HepG2 (cell line): ENCODE data around the gene GNAI2. TPM values are rescaled to one million over a fixed set of nuclear protein-coding genes. Genes with fewer than 3 reads are reported as not detected.

Experiments
- AHR ChIP-seq: IDR thresholded peaks from 2 replicates; pipeline ENCODE4 v1.6.1; 2018; ENCODE audit warnings: missing genetic modification reagents, missing compliant biosample characterization
- CBX1 ChIP-seq: IDR thresholded peaks from one replicate; pipeline ENCODE4 v1.6.1; 2016; ENCODE audit warnings: antibody characterized with exemption, low read depth
- KLF11 ChIP-seq: IDR thresholded peaks from 2 replicates; pipeline ENCODE4 v1.6.1; 2016; ENCODE audit warnings: missing compliant biosample characterization
- MAZ ChIP-seq, 2 experiments: sonication (generic) in 1 of 2; formaldehyde crosslinking in 1 of 2; IDR thresholded peaks; 2 replicates each; pipeline versions ENCODE4 v1.5.0 to v1.6.1; 2012 to 2020; ENCODE audit warnings: low read depth in 2 of 2, mild to moderate bottlenecking in 2 of 2, borderline replicate concordance in 1 of 2, improper control_type of control experiment in 1 of 2, low read length in 1 of 2, missing genetic modification reagents in 1 of 2, moderate library complexity in 1 of 2
- MEIS2 ChIP-seq: sonication (generic); formaldehyde crosslinking; IDR thresholded peaks from 2 replicates; pipeline ENCODE4 v1.9.0; 2021; ENCODE audit warnings: mild to moderate bottlenecking, missing genetic modification reagents
- RBAK ChIP-seq: sonication (generic); formaldehyde crosslinking; IDR thresholded peaks from 2 replicates; pipeline ENCODE4 v1.5.1; 2020; ENCODE audit warnings: mild to moderate bottlenecking, missing genetic modification reagents
- U2AF2 ChIP-seq: fragments of 200-400 bp; formaldehyde crosslinking; IDR thresholded peaks from 2 replicates; pipeline ENCODE4 v1.6.1; 2017; ENCODE audit warnings: low read depth, mild to moderate bottlenecking, low read length
- ZFX ChIP-seq: sonication (generic); formaldehyde crosslinking; IDR thresholded peaks from 2 replicates; pipeline ENCODE4 v1.4.0; 2020; ENCODE audit warnings: mild to moderate bottlenecking, low read depth, missing genetic modification reagents, moderate library complexity
- ZNF24 ChIP-seq: fragments of 450-650 bp; IDR thresholded peaks from 2 replicates; pipeline ENCODE4 v1.6.1; 2017; ENCODE audit warnings: antibody characterized with exemption, mild to moderate bottlenecking
- ZSCAN31 ChIP-seq: sonication (generic); formaldehyde crosslinking; IDR thresholded peaks from 2 replicates; pipeline ENCODE4 v1.5.0; 2020; ENCODE audit warnings: low read depth, mild to moderate bottlenecking, missing genetic modification reagents
- ZSCAN9 ChIP-seq: IDR thresholded peaks from 2 replicates; pipeline ENCODE4 v1.6.1; 2016; ENCODE audit warnings: borderline replicate concordance
- polyA plus RNA-seq, 8 experiments: library from polyadenylated mRNA; depleted of rRNA in 3 of 8; stranded (reverse) in 7 of 8; unstranded in 1 of 8; fragments of >200 nt; fragmentation: Illumina TruSeq in 4 of 8; extraction: Trizol in 4 of 8; gene quantifications; 2 replicates each; pipeline versions ENCODE4 v1.2.1 to v1.2.3, GENCODE V29; 2011 to 2016; ENCODE audit warnings: low read depth in 4 of 8, missing spikeins in 1 of 8, mixed read lengths in 1 of 8; ENCODE audit not compliant: insufficient read depth in 1 of 8
- total RNA-seq, 5 experiments: library from RNA; depleted of rRNA; stranded (reverse); fragments of >200 nt; fragmentation: Illumina TruSeq; extraction: Trizol; gene quantifications; 2 replicates each; pipeline ENCODE4 v1.2.3, GENCODE V29; 2016; ENCODE audit warnings: low read depth in 1 of 5
- TF ChIP-seq, protein P1 (sequence below): sonication (generic); formaldehyde crosslinking; IDR thresholded peaks from 2 replicates; pipeline ENCODE4 v1.5.0; 2020; ENCODE audit warnings: missing genetic modification reagents
- TF ChIP-seq, protein P2 (sequence below): sonication (generic); formaldehyde crosslinking; IDR thresholded peaks from 2 replicates; pipeline ENCODE4 v1.5.1; 2020; ENCODE audit warnings: missing genetic modification reagents, mild to moderate bottlenecking, borderline replicate concordance
- TF ChIP-seq, protein P3 (sequence below): sonication (generic); formaldehyde crosslinking; IDR thresholded peaks from 2 replicates; pipeline ENCODE4 v1.8.0; 2022; ENCODE audit warnings: mild to moderate bottlenecking, missing genetic modification reagents; ENCODE audit not compliant: insufficient replicate concordance
- TF ChIP-seq, protein P4 (sequence below): sonication (generic); formaldehyde crosslinking; IDR thresholded peaks from 2 replicates; pipeline ENCODE4 v1.5.0; 2020; ENCODE audit warnings: missing genetic modification reagents
- TF ChIP-seq, protein P5 (sequence below): sonication (generic); formaldehyde crosslinking; IDR thresholded peaks from 2 replicates; pipeline ENCODE4 v1.4.0; 2020; ENCODE audit warnings: missing genetic modification reagents
- TF ChIP-seq, protein P6 (sequence below): sonication (generic); formaldehyde crosslinking; IDR thresholded peaks from 2 replicates; pipeline ENCODE4 v1.5.0; 2020; ENCODE audit warnings: mild to moderate bottlenecking, missing genetic modification reagents

GNAI2 gene
- total and polyA plus RNA-seq, 2 of the 13 experiments (the other 11 are each of a cell fraction or from before 2014, with no cell fraction given): 51.1 to 66.2 TPM

DNA sequence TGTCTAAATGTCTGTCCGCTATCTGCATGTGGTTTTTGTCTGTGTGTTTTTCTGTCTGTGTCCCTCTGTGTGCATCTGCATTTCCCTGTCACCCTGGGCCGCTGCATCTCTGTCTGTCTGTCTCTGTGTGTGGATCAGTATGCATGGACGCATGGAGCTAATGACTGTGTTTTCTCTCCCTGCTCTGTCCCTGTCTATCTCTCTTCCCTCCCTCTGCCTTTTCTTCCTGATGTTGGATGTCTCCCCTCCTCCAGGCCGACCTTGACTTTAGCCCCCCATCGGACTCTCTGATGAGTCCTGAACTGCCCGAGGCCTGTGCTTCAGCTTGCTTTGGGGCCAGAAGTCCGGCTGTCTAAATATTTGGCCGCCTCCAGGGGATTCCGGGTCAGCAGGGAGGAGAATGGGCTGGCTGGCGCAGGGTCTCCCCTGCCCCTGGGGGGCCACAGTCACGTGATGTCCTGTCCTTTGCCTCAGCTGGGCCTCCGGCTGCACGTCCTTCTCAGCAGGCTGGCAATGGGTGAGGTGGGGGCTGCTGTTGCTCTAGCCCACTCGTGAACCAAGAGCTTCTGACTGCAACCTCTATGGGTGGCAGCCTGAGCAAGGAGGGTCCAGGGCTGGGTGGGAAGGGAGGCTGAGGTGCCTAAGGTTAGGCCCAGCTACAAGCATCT is 27.2 kb upstream of the GNAI2 start (continued):
- TF ChIP-seq, protein P1, sequence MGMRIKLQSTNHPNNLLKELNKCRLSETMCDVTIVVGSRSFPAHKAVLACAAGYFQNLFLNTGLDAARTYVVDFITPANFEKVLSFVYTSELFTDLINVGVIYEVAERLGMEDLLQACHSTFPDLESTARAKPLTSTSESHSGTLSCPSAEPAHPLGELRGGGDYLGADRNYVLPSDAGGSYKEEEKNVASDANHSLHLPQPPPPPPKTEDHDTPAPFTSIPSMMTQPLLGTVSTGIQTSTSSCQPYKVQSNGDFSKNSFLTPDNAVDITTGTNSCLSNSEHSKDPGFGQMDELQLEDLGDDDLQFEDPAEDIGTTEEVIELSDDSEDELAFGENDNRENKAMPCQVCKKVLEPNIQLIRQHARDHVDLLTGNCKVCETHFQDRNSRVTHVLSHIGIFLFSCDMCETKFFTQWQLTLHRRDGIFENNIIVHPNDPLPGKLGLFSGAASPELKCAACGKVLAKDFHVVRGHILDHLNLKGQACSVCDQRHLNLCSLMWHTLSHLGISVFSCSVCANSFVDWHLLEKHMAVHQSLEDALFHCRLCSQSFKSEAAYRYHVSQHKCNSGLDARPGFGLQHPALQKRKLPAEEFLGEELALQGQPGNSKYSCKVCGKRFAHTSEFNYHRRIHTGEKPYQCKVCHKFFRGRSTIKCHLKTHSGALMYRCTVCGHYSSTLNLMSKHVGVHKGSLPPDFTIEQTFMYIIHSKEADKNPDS (CRISPR knock-in tag): peak; percentile 87; the same call in 1 of the 2 replicates
- TF ChIP-seq ZSCAN9 (CRISPR knock-in tag) (no peak), CBX1 (peak; percentile 24), MEIS2 (CRISPR knock-in tag) (peak; percentile 75; the same call in 1 of the 2 replicates), ZSCAN31 (CRISPR knock-in tag) (0 out of 2 replicates have a peak, but pooled peaks have one; percentile 55), ZNF24 (no peak), KLF11 (CRISPR knock-in tag) (peak; percentile 48; the same call in 1 of the 2 replicates), MAZ (IDR thresholded peaks at IDR 0.05; ENCODE audit: borderline replicate concordance, low read depth, low read length) (peak; percentile 62; the same call in 1 of the 2 replicates), MAZ (CRISPR knock-in tag; IDR thresholded peaks at IDR 0.05; ENCODE audit: low read depth) (peak; percentile 68), RBAK (CRISPR knock-in tag) (0 out of 2 replicates have a peak, but pooled peaks have one; percentile 42), U2AF2 (0 out of 2 replicates have a peak, but pooled peaks have one; percentile 28), AHR (no peak; the same call in 1 of the 2 replicates), ZFX (CRISPR knock-in tag) (peak; percentile 88)
- TF ChIP-seq, protein P2, sequence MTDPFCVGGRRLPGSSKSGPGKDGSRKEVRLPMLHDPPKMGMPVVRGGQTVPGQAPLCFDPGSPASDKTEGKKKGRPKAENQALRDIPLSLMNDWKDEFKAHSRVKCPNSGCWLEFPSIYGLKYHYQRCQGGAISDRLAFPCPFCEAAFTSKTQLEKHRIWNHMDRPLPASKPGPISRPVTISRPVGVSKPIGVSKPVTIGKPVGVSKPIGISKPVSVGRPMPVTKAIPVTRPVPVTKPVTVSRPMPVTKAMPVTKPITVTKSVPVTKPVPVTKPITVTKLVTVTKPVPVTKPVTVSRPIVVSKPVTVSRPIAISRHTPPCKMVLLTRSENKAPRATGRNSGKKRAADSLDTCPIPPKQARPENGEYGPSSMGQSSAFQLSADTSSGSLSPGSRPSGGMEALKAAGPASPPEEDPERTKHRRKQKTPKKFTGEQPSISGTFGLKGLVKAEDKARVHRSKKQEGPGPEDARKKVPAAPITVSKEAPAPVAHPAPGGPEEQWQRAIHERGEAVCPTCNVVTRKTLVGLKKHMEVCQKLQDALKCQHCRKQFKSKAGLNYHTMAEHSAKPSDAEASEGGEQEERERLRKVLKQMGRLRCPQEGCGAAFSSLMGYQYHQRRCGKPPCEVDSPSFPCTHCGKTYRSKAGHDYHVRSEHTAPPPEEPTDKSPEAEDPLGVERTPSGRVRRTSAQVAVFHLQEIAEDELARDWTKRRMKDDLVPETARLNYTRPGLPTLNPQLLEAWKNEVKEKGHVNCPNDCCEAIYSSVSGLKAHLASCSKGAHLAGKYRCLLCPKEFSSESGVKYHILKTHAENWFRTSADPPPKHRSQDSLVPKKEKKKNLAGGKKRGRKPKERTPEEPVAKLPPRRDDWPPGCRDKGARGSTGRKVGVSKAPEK (CRISPR knock-in tag): no peak
- TF ChIP-seq, protein P3, sequence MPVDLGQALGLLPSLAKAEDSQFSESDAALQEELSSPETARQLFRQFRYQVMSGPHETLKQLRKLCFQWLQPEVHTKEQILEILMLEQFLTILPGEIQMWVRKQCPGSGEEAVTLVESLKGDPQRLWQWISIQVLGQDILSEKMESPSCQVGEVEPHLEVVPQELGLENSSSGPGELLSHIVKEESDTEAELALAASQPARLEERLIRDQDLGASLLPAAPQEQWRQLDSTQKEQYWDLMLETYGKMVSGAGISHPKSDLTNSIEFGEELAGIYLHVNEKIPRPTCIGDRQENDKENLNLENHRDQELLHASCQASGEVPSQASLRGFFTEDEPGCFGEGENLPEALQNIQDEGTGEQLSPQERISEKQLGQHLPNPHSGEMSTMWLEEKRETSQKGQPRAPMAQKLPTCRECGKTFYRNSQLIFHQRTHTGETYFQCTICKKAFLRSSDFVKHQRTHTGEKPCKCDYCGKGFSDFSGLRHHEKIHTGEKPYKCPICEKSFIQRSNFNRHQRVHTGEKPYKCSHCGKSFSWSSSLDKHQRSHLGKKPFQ: no peak
- TF ChIP-seq, protein P4, sequence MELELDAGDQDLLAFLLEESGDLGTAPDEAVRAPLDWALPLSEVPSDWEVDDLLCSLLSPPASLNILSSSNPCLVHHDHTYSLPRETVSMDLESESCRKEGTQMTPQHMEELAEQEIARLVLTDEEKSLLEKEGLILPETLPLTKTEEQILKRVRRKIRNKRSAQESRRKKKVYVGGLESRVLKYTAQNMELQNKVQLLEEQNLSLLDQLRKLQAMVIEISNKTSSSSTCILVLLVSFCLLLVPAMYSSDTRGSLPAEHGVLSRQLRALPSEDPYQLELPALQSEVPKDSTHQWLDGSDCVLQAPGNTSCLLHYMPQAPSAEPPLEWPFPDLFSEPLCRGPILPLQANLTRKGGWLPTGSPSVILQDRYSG (CRISPR knock-in tag): no peak
- TF ChIP-seq, protein P5, sequence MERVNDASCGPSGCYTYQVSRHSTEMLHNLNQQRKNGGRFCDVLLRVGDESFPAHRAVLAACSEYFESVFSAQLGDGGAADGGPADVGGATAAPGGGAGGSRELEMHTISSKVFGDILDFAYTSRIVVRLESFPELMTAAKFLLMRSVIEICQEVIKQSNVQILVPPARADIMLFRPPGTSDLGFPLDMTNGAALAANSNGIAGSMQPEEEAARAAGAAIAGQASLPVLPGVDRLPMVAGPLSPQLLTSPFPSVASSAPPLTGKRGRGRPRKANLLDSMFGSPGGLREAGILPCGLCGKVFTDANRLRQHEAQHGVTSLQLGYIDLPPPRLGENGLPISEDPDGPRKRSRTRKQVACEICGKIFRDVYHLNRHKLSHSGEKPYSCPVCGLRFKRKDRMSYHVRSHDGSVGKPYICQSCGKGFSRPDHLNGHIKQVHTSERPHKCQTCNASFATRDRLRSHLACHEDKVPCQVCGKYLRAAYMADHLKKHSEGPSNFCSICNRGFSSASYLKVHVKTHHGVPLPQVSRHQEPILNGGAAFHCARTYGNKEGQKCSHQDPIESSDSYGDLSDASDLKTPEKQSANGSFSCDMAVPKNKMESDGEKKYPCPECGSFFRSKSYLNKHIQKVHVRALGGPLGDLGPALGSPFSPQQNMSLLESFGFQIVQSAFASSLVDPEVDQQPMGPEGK: peak; percentile 100
- TF ChIP-seq, protein P6, sequence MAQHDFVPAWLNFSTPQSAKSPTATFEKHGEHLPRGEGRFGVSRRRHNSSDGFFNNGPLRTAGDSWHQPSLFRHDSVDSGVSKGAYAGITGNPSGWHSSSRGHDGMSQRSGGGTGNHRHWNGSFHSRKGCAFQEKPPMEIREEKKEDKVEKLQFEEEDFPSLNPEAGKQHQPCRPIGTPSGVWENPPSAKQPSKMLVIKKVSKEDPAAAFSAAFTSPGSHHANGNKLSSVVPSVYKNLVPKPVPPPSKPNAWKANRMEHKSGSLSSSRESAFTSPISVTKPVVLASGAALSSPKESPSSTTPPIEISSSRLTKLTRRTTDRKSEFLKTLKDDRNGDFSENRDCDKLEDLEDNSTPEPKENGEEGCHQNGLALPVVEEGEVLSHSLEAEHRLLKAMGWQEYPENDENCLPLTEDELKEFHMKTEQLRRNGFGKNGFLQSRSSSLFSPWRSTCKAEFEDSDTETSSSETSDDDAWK (CRISPR knock-in tag): no peak
